Measurements from ENCODE around the gene CD72. TPM values are rescaled to one million over a fixed set of nuclear protein-coding genes. Genes with fewer than 3 reads are reported as not detected.

Gene CD72
- polyA plus RNA-seq, 2 of the 4 experiments (the other 2 are of a cell fraction), result 0.44 to 1.2 TPM

GRCh38 chr9:35606726-35607125 lies 11.5 kb downstream of the CD72 start:
- H3K27ac ChIP-seq, result no peak overlapping the region
- WGBS (ENCODE audit: missing lambda C conversion rate), result 94% methylated on average over 7 of the region's 7 CpGs
- ATAC-seq (no peak), FAIRE-seq (no peak), DNase-seq (ENCODE audit: low read depth in 1 of 2, low spot score in 1 of 2) (no peak)
- peaks cover 11% of the 10 kb centered on the region for H3K4me1 ChIP-seq
- CTCF ChIA-PET, result interaction anchor here (1.3 kb wide), 1 partner anchor 40 kb away, joined by 3 read pairs; no protein-coding TSS in a partner anchor
- POLR2A ChIA-PET, result no interaction called here
- H3K4me2 ChIP-seq, result peak overlapping the region; percentile 82
- H3K4me3 ChIP-seq, result peak overlapping the region; percentile 80; the same call in 2 of the 3 replicates
- no peaks in the 10 kb centered on the region for H3K9me3 ChIP-seq
- TF ChIP-seq ZSCAN20 (CRISPR knock-in tag; IDR thresholded peaks at IDR 0.05) (no peak), MAX (IDR thresholded peaks at IDR 0.05) (no peak), ZFP36 (IDR thresholded peaks at IDR 0.05; ENCODE audit: borderline replicate concordance, partially characterized antibody) (no peak), HDAC2 (IDR thresholded peaks at IDR 0.05) (no peak), CTCF (IDR thresholded peaks at IDR 0.05) (no peak), FOSB (CRISPR knock-in tag; IDR thresholded peaks at IDR 0.05) (no peak), KDM5A (IDR thresholded peaks at IDR 0.05) (no peak), RCOR1 (IDR thresholded peaks at IDR 0.05; ENCODE audit: low read depth, low read length) (no peak), ELK1 (IDR thresholded peaks at IDR 0.05; ENCODE audit: low read depth, low read length) (no peak), BHLHE40 (IDR thresholded peaks at IDR 0.05; ENCODE audit: low read depth, low read length) (no peak), CBX8 (IDR thresholded peaks at IDR 0.05) (no peak)

GRCh38 chr9:35606138-35606504 lies 12.1 kb downstream of the CD72 start:
- ChIA-PET POLR2A (interaction anchor here (1.0 kb wide), 1 partner anchor 116 kb away, joined by 3 read pairs; the partner anchor contains the start of gene RUSC2), CTCF (interaction anchor here (1.3 kb wide), 1 partner anchor 41 kb away, joined by 3 read pairs; no protein-coding TSS in a partner anchor)
- peak overlapping the region; percentile 82 for H3K4me2 ChIP-seq
- 9% methylated on average over 5 of the region's 5 CpGs for WGBS (ENCODE audit: missing lambda C conversion rate)
- H3K4me3 ChIP-seq, result peak overlapping the region; percentile 80
- FAIRE-seq (no peak), ATAC-seq (no peak), DNase-seq (ENCODE audit: low read depth in 1 of 2, low spot score in 1 of 2) (peak; percentile 20 to 23)
- H3K9me3 ChIP-seq, result no peaks in the 10 kb centered on the region
- TF ChIP-seq POLR2A (IDR thresholded peaks at IDR 0.05; ENCODE audit: low read length) (no peak), FOSB (CRISPR knock-in tag; IDR thresholded peaks at IDR 0.05) (no peak), HOXA7 (CRISPR knock-in tag; IDR thresholded peaks at IDR 0.05) (no peak), MYC (IDR thresholded peaks at IDR 0.05; ENCODE audit: borderline replicate concordance, low read length) (no peak), RAD21 (conservative IDR thresholded peaks at IDR 0.05 in 1 of 2, IDR thresholded peaks at IDR 0.05 in 1 of 2) (no peak), CBX8 (IDR thresholded peaks at IDR 0.05) (no peak), CBX2 (IDR thresholded peaks at IDR 0.05; ENCODE audit: borderline replicate concordance, low read depth) (no peak), ZSCAN20 (CRISPR knock-in tag; IDR thresholded peaks at IDR 0.05) (no peak), RNF2 (IDR thresholded peaks at IDR 0.05; ENCODE audit: borderline replicate concordance, low read depth) (no peak), GATA3 (IDR thresholded peaks at IDR 0.05; ENCODE audit: borderline replicate concordance) (no peak), KDM5A (IDR thresholded peaks at IDR 0.05) (no peak), BHLHE40 (IDR thresholded peaks at IDR 0.05; ENCODE audit: low read depth, low read length) (no peak), ATOH8 (CRISPR knock-in tag; IDR thresholded peaks at IDR 0.05; ENCODE audit: low read depth) (no peak)
- H3K27ac ChIP-seq, result peak overlapping the region; percentile 86 to 95
- peaks cover 11% of the 10 kb centered on the region for H3K4me1 ChIP-seq

Data from A549 (cell line).